ENCODE data around the gene CBL. TPM values are rescaled to one million over a fixed set of nuclear protein-coding genes. Genes with fewer than 3 reads are reported as not detected.

The CBL gene
- total RNA-seq, 1 donor = 9.0 TPM

- peaks cover 29% of the 10 kb centered on the region for H3K36me3 ChIP-seq (ENCODE audit: insufficient read depth, low read length)
- H3K79me2 ChIP-seq (ENCODE audit: insufficient read depth, low read length) = no peaks in the 10 kb centered on the region
- no peaks in the 10 kb centered on the region for H3K4me1 ChIP-seq (ENCODE audit: insufficient read depth, low read length)
- H2AFZ ChIP-seq (ENCODE audit: low read length) = no peak overlapping the region
- DNase-seq (ENCODE audit: insufficient read length, low spot score, missing footprints) = peak; percentile 42
- no peaks in the 10 kb centered on the region for H4K20me1 ChIP-seq (ENCODE audit: insufficient read depth, low read length)
- no peaks in the 10 kb centered on the region for H3K9me3 ChIP-seq (ENCODE audit: low read depth, low read length)
- TF ChIP-seq CTCF (IDR thresholded peaks at IDR 0.05; ENCODE audit: extremely low read depth, low read depth, low read length) = no peak
- H3K4me3 ChIP-seq (ENCODE audit: insufficient read depth, low read length) = no peak overlapping the region
- H3K27me3 ChIP-seq (ENCODE audit: insufficient read depth, low read length) = no peaks in the 10 kb centered on the region
- H3K27ac ChIP-seq (ENCODE audit: low read depth, low read length) = no peak overlapping the region
- H3K4me2 ChIP-seq (ENCODE audit: insufficient read depth, low read length) = no peak overlapping the region
Measured at GRCh38 chr11:119277660-119278059, 71.5 kb downstream of the CBL start.

- Histone ChIP-seq H3K4me1 (ENCODE audit: insufficient read depth, low read length) (no peaks in the 10 kb centered on the region), H3K36me3 (ENCODE audit: insufficient read depth, low read length) (peaks cover 40% of the 10 kb centered on the region), H3K4me2 (ENCODE audit: insufficient read depth, low read length) (no peak overlapping the region), H3K9me3 (ENCODE audit: low read depth, low read length) (no peaks in the 10 kb centered on the region), H2AFZ (ENCODE audit: low read length) (no peak overlapping the region), H3K79me2 (ENCODE audit: insufficient read depth, low read length) (no peaks in the 10 kb centered on the region), H4K20me1 (ENCODE audit: insufficient read depth, low read length) (no peaks in the 10 kb centered on the region), H3K4me3 (ENCODE audit: insufficient read depth, low read length) (no peak overlapping the region), H3K27ac (ENCODE audit: low read depth, low read length) (no peak overlapping the region), H3K27me3 (ENCODE audit: insufficient read depth, low read length) (no peaks in the 10 kb centered on the region)
- TF ChIP-seq CTCF (IDR thresholded peaks at IDR 0.05; ENCODE audit: extremely low read depth, low read depth, low read length) = no peak
- DNase-seq (ENCODE audit: insufficient read length, low spot score, missing footprints) = no peak
Measured at GRCh38 chr11:119282495-119282894, 76.4 kb downstream of the CBL start.

- Histone ChIP-seq H3K27me3 (ENCODE audit: insufficient read depth, low read length) (no peaks in the 10 kb centered on the region), H3K4me1 (ENCODE audit: insufficient read depth, low read length) (no peaks in the 10 kb centered on the region), H2AFZ (ENCODE audit: low read length) (no peak overlapping the region), H3K36me3 (ENCODE audit: insufficient read depth, low read length) (peaks cover 26% of the 10 kb centered on the region), H4K20me1 (ENCODE audit: insufficient read depth, low read length) (no peaks in the 10 kb centered on the region), H3K79me2 (ENCODE audit: insufficient read depth, low read length) (no peaks in the 10 kb centered on the region), H3K27ac (ENCODE audit: low read depth, low read length) (no peak overlapping the region), H3K4me3 (ENCODE audit: insufficient read depth, low read length) (no peak overlapping the region), H3K4me2 (ENCODE audit: insufficient read depth, low read length) (no peak overlapping the region), H3K9me3 (ENCODE audit: low read depth, low read length) (no peaks in the 10 kb centered on the region)
- DNase-seq (ENCODE audit: insufficient read length, low spot score, missing footprints) = no peak
- TF ChIP-seq CTCF (IDR thresholded peaks at IDR 0.05; ENCODE audit: extremely low read depth, low read depth, low read length) = peak; percentile 49
Measured at GRCh38 chr11:119284344-119285157, 78.4 kb downstream of the CBL start.

- no peaks in the 10 kb centered on the region for H4K20me1 ChIP-seq (ENCODE audit: insufficient read depth, low read length)
- H3K36me3 ChIP-seq (ENCODE audit: insufficient read depth, low read length) = peaks cover 26% of the 10 kb centered on the region
- no peak overlapping the region for H3K4me2 ChIP-seq (ENCODE audit: insufficient read depth, low read length)
- no peaks in the 10 kb centered on the region for H3K9me3 ChIP-seq (ENCODE audit: low read depth, low read length)
- no peaks in the 10 kb centered on the region for H3K4me1 ChIP-seq (ENCODE audit: insufficient read depth, low read length)
- H3K4me3 ChIP-seq (ENCODE audit: insufficient read depth, low read length) = no peak overlapping the region
- no peak overlapping the region for H2AFZ ChIP-seq (ENCODE audit: low read length)
- TF ChIP-seq CTCF (IDR thresholded peaks at IDR 0.05; ENCODE audit: extremely low read depth, low read depth, low read length) = no peak
- no peak for DNase-seq (ENCODE audit: insufficient read length, low spot score, missing footprints)
- no peak overlapping the region for H3K27ac ChIP-seq (ENCODE audit: low read depth, low read length)
- no peaks in the 10 kb centered on the region for H3K79me2 ChIP-seq (ENCODE audit: insufficient read depth, low read length)
- H3K27me3 ChIP-seq (ENCODE audit: insufficient read depth, low read length) = no peaks in the 10 kb centered on the region
Measured at GRCh38 chr11:119285431-119285830, 79.3 kb downstream of the CBL start.

Measured in osteoblast (primary cell).